GM12878 (cell line): ENCODE measurements around the gene PPP3CB. TPM values are rescaled to one million over a fixed set of nuclear protein-coding genes. Genes with fewer than 3 reads are reported as not detected.

ENCODE experiments used
- ATAC-seq: fragments of 200-7000 bp; cut with Tn5 transposase; 3 replicates; pipeline ENCODE4 v1.9.1; 2020; ENCODE audit warnings: mild to moderate bottlenecking, moderate library complexity
- BruUV-seq: library from RNA; stranded (reverse); fragments of 400-500 nt; replicated peaks from 2 replicates; lab custom pipeline; 2021; lab: Mats Ljungman, UMichigan
- CTCF ChIA-PET: fragments of 300-600 bp; sonication (Branson Sonifier 250); formaldehyde crosslinking; extraction: SDS; loops from one replicate; lab custom pipeline; 2021; ENCODE audit warnings: inconsistent platforms; lab: Yijun Ruan, JAX
- POLR2A ChIA-PET: fragments of 350-600 bp; formaldehyde crosslinking; extraction: SDS; loops from one replicate; lab custom pipeline; 2021; ENCODE audit warnings: inconsistent platforms; lab: Charles Lee
- RAD21 ChIA-PET: fragments of 300-600 bp; sonication (Branson Sonifier 250); formaldehyde crosslinking; loops from one replicate; lab custom pipeline; 2023; ENCODE audit warnings: antibody characterized with exemption; ENCODE audit not compliant: unreplicated experiment; lab: Charles Lee
- SMC1A ChIA-PET: fragments of 300-600 bp; sonication (Branson Sonifier 250); formaldehyde crosslinking; loops from one replicate; lab custom pipeline; 2023; ENCODE audit not compliant: unreplicated experiment, uncharacterized antibody; lab: Charles Lee
- DNase-seq: peaks from one replicate; pipeline ENCODE4 v3.0.0-alpha.2; 2011; ENCODE audit warnings: low read depth, low spot score
- FAIRE-seq: peaks from 3 replicates; lab custom pipeline; 2011; peaks lifted over from hg19 to GRCh38; lab: Jason Lieb, UNC
- H2AFZ ChIP-seq: 2 replicates; pipeline ENCODE4 v1.6.0; 2011; ENCODE audit warnings: low read depth, low read length, control low read depth; ENCODE audit not compliant: control insufficient read depth
- H3K27ac ChIP-seq: 2 replicates; pipeline ENCODE4 v1.5.1; 2011; ENCODE audit warnings: control low read depth; ENCODE audit not compliant: control insufficient read depth, insufficient read depth
- H3K27me3 ChIP-seq, 2 experiments: replicated peaks in 1 of 2; 2 replicates each; pipeline versions ENCODE4 v1.6.0 to v1.6.1; 2011; ENCODE audit warnings: low read length in 1 of 2; ENCODE audit not compliant: control insufficient read depth in 2 of 2, insufficient read depth in 2 of 2
- H3K36me3 ChIP-seq, 2 experiments: 2 replicates each; pipeline ENCODE4 v1.5.1; 2011; ENCODE audit warnings: low read length in 1 of 2; ENCODE audit not compliant: control insufficient read depth in 2 of 2, insufficient read depth in 2 of 2
- H3K4me1 ChIP-seq: 2 replicates; pipeline ENCODE4 v1.6.1; 2011; ENCODE audit warnings: mild to moderate bottlenecking, low read length, moderate library complexity, mixed read lengths; ENCODE audit not compliant: control insufficient read depth, insufficient read depth
- H3K4me2 ChIP-seq: 2 replicates; pipeline ENCODE4 v1.6.0; 2011; ENCODE audit warnings: control low read depth; ENCODE audit not compliant: control insufficient read depth, insufficient read depth
- H3K4me3 ChIP-seq: fragments of 200-600 bp; sonication (generic); 2 replicates; pipeline ENCODE4 v1.5.1; 2016
- H3K79me2 ChIP-seq: 2 replicates; pipeline ENCODE4 v1.6.0; 2011; ENCODE audit warnings: low read length; ENCODE audit not compliant: control insufficient read depth, insufficient read depth
- H3K9ac ChIP-seq: 2 replicates; pipeline ENCODE4 v1.8.0; 2011; ENCODE audit warnings: low read length, control low read depth, mixed read lengths; ENCODE audit not compliant: control insufficient read depth, insufficient read depth
- H3K9me3 ChIP-seq: replicated peaks from 3 replicates; pipeline ENCODE4 v1.5.1; 2011; ENCODE audit warnings: mild to moderate bottlenecking, low read length; ENCODE audit not compliant: control insufficient read depth, insufficient read depth
- H4K20me1 ChIP-seq: 2 replicates; pipeline ENCODE4 v1.6.0; 2011; ENCODE audit not compliant: control insufficient read depth, insufficient read depth
- BMI1 ChIP-seq: fragments of 450-650 bp; IDR thresholded peaks from 2 replicates; pipeline ENCODE4 v1.6.1; 2016; ENCODE audit warnings: mild to moderate bottlenecking, moderate library complexity, borderline replicate concordance
- BRCA1 ChIP-seq: IDR thresholded peaks from 2 replicates; pipeline ENCODE4 v1.6.1; 2011; ENCODE audit warnings: low read depth, low read length, improper control_type of control experiment
- E2F8 ChIP-seq: fragments of 450-650 bp; IDR thresholded peaks from 2 replicates; pipeline ENCODE4 v1.6.1; 2018; ENCODE audit warnings: mild to moderate bottlenecking, low read depth, moderate library complexity; ENCODE audit not compliant: partially characterized antibody
- E4F1 ChIP-seq: fragments of 450-650 bp; IDR thresholded peaks from 2 replicates; pipeline ENCODE4 v1.6.1; 2018; ENCODE audit warnings: borderline replicate concordance, mild to moderate bottlenecking; ENCODE audit not compliant: partially characterized antibody
- IKZF1 ChIP-seq: fragments of 450-650 bp; conservative IDR thresholded peaks from 2 replicates; pipeline ENCODE4 v1.6.1; 2017; ENCODE audit warnings: antibody characterized with exemption, mild to moderate bottlenecking
- KLF5 ChIP-seq: fragments of 450-650 bp; IDR thresholded peaks from 2 replicates; pipeline ENCODE4 v1.6.1; 2014; ENCODE audit warnings: mild to moderate bottlenecking; ENCODE audit not compliant: partially characterized antibody
- NR2F1 ChIP-seq: fragments of 450-650 bp; conservative IDR thresholded peaks from 2 replicates; pipeline ENCODE4 v1.6.1; 2017; ENCODE audit warnings: mild to moderate bottlenecking
- POLR2AphosphoS5 ChIP-seq: IDR thresholded peaks from 2 replicates; pipeline ENCODE4 v1.6.1; 2011; ENCODE audit warnings: mild to moderate bottlenecking, low read length, inconsistent platforms
- RELA ChIP-seq: fragments of 450-650 bp; IDR thresholded peaks from 2 replicates; pipeline ENCODE4 v1.8.0; 2014; ENCODE audit warnings: borderline replicate concordance; ENCODE audit not compliant: partially characterized antibody
- SMARCA5 ChIP-seq: fragments of 450-650 bp; IDR thresholded peaks from 2 replicates; pipeline ENCODE4 v1.6.1; 2017; ENCODE audit warnings: mild to moderate bottlenecking
- SUPT20H ChIP-seq: IDR thresholded peaks from 2 replicates; pipeline ENCODE4 v1.6.1; 2011; ENCODE audit warnings: low read depth, mild to moderate bottlenecking, low read length, moderate library complexity, borderline replicate concordance; ENCODE audit not compliant: control insufficient read depth
- TCF7 ChIP-seq: IDR thresholded peaks from 2 replicates; pipeline ENCODE4 v1.6.1; 2014; ENCODE audit warnings: antibody characterized with exemption, borderline replicate concordance
- YBX1 ChIP-seq: fragments of 450-650 bp; IDR thresholded peaks from 2 replicates; pipeline ENCODE4 v1.6.1; 2016; ENCODE audit warnings: antibody characterized with exemption
- ZZZ3 ChIP-seq: IDR thresholded peaks from 2 replicates; pipeline ENCODE4 v1.6.1; 2011; ENCODE audit warnings: low read depth; ENCODE audit not compliant: control insufficient read depth, insufficient read length
- in situ Hi-C: fragments of 300-500 bp; cut with MboI; formaldehyde crosslinking; loops from 9 replicates; pipeline ENCODE4 v1.14.3; 2018; ENCODE audit warnings: mixed read lengths
- intact Hi-C: fragments of 100-400 bp; cut with micrococcal nuclease; formaldehyde crosslinking; loops from one replicate; pipeline ENCODE4 v1.14.2; 2022; ENCODE audit not compliant: unreplicated experiment
- polyA plus RNA-seq, 11 experiments: library from polyadenylated mRNA; depleted of rRNA in 4 of 11; unstranded in 6 of 11; stranded (reverse) in 5 of 11; fragments of >200 nt; fragmentation: Nextera tagmentation in 4 of 11; fragmentation: Illumina TruSeq in 1 of 11; extraction: Ambion mirVana in 4 of 11; extraction: Trizol in 1 of 11; gene quantifications; 1 replicate in 1 of 11; 2 replicates in 10 of 11; pipeline versions ENCODE4 v1.2.1 to v1.2.3, GENCODE V29; 2011 to 2016; ENCODE audit warnings: inconsistent platforms in 2 of 11, missing spikeins in 2 of 11, low read depth in 1 of 11
- total RNA-seq, 4 experiments: library from RNA; depleted of rRNA in 3 of 4; stranded (reverse); fragments of >200 nt in 3 of 4; fragmentation: Illumina TruSeq in 1 of 4; extraction: Trizol in 1 of 4; gene quantifications; 2 replicates each; pipeline versions ENCODE4 v1.2.1 to v1.2.3, GENCODE V29; 2013 to 2021
- TF ChIP-seq, protein P1 (sequence below): fragments of 450-650 bp; IDR thresholded peaks from 2 replicates; pipeline ENCODE4 v1.6.1; 2017; ENCODE audit warnings: mild to moderate bottlenecking

Gene PPP3CB
- total and polyA plus RNA-seq, 10 of the 15 experiments (the other 5 are each of a cell fraction or from before 2014, with no cell fraction given): 11.4 to 46.4 (median 19.3) TPM

- intact Hi-C loops: no loop called here
- Histone ChIP-seq H3K27me3 (no peaks in the 10 kb centered on the region), H3K79me2 (no peaks in the 10 kb centered on the region), H3K4me1 (no peaks in the 10 kb centered on the region), H2AFZ (no peak within 1 kb of the TSS), H3K4me2 (no peak within 1 kb of the TSS), H3K9me3 (no peaks in the 10 kb centered on the region), H3K27ac (no peak within 1 kb of the TSS), H3K9ac (no peak within 1 kb of the TSS), H4K20me1 (no peaks in the 10 kb centered on the region)
- RAD21 ChIA-PET: no interaction called here
- no peak for ATAC-seq
- no peak for DNase-seq
- no peak for FAIRE-seq
- CTCF ChIA-PET: no interaction called here
- SMC1A ChIA-PET: interaction anchor here (0.7 kb wide), 1 partner anchor 370 kb away, joined by 3 read pairs; no protein-coding TSS in a partner anchor
- no TSS peak for BruUV-seq
- in situ Hi-C loops: no loop called here
- POLR2A ChIA-PET: interaction anchor here (1.0 kb wide), 1 partner anchor 21 kb away, joined by 5 read pairs; no protein-coding TSS in a partner anchor
- TF ChIP-seq IKZF1 (no peak), BRCA1 (no peak), RELA (no peak), ZZZ3 (no peak), E2F8 (no peak), NR2F1 (no peak), KLF5 (no peak), SMARCA5 (no peak), SUPT20H (no peak), POLR2AphosphoS5 (no peak), YBX1 (no peak), TCF7 (no peak), BMI1 (no peak), E4F1 (no peak)
- TF ChIP-seq, protein P1, sequence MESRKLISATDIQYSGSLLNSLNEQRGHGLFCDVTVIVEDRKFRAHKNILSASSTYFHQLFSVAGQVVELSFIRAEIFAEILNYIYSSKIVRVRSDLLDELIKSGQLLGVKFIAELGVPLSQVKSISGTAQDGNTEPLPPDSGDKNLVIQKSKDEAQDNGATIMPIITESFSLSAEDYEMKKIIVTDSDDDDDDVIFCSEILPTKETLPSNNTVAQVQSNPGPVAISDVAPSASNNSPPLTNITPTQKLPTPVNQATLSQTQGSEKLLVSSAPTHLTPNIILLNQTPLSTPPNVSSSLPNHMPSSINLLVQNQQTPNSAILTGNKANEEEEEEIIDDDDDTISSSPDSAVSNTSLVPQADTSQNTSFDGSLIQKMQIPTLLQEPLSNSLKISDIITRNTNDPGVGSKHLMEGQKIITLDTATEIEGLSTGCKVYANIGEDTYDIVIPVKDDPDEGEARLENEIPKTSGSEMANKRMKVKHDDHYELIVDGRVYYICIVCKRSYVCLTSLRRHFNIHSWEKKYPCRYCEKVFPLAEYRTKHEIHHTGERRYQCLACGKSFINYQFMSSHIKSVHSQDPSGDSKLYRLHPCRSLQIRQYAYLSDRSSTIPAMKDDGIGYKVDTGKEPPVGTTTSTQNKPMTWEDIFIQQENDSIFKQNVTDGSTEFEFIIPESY: no peak
- TF ChIP-seq, all 136 proteins: peak for 0
- Histone ChIP-seq H3K36me3 (peaks cover 0 to 8% of the 10 kb centered on the region in 2 experiments; a peak in 1 of 4 replicates), H3K4me3 (no peak within 1 kb of the TSS)
These were observed 62.3 kb downstream of the PPP3CB start, which contains the start of gene MSS51 for GRCh38 chr10:73433538-73433867. Gene MSS51 (minus strand): TSS chr10:73433561. CDS start chr10:73428284, 5,277 bp downstream.
